Measurements from ENCODE around the gene ISLR. TPM values are rescaled to one million over a fixed set of nuclear protein-coding genes. Genes with fewer than 3 reads are reported as not detected.

The ISLR gene
- total RNA-seq, 1 donor from 2014 or later, result 108 TPM

- peaks cover 7% of the 10 kb centered on the region for H3K36me3 Mint-ChIP-seq (ENCODE audit: unreplicated experiment)
- peaks cover 22% of the 10 kb centered on the region for H3K27me3 Mint-ChIP-seq (ENCODE audit: unreplicated experiment)
- H3K9me3 Mint-ChIP-seq (ENCODE audit: unreplicated experiment), result no peaks in the 10 kb centered on the region
- no peak overlapping the region for H3K4me3 Mint-ChIP-seq (ENCODE audit: unreplicated experiment)
- TF ChIP-seq CTCF (IDR thresholded peaks at IDR 0.05), result peak; percentile 30
- H3K27ac Mint-ChIP-seq (ENCODE audit: unreplicated experiment), result no peak overlapping the region
- no peak for DNase-seq (ENCODE audit: extremely low spot score, unreplicated experiment)
- peaks cover 43% of the 10 kb centered on the region for H3K4me1 Mint-ChIP-seq (ENCODE audit: unreplicated experiment)
Measured at GRCh38 chr15:74134387-74135027, 39.0 kb upstream of the ISLR start.

- Mint-ChIP-seq H3K4me1 (ENCODE audit: unreplicated experiment) (peaks cover 39% of the 10 kb centered on the region), H3K27me3 (ENCODE audit: unreplicated experiment) (peaks cover 18% of the 10 kb centered on the region), H3K36me3 (ENCODE audit: unreplicated experiment) (peaks cover 7% of the 10 kb centered on the region), H3K27ac (ENCODE audit: unreplicated experiment) (peak overlapping the region; percentile 96), H3K9me3 (ENCODE audit: unreplicated experiment) (no peaks in the 10 kb centered on the region), H3K4me3 (ENCODE audit: unreplicated experiment) (no peak overlapping the region)
- DNase-seq (ENCODE audit: extremely low spot score, unreplicated experiment), result no peak
- TF ChIP-seq CTCF (IDR thresholded peaks at IDR 0.05), result no peak
Measured at GRCh38 chr15:74135041-74135565, 38.4 kb upstream of the ISLR start.

- Mint-ChIP-seq H3K27me3 (ENCODE audit: unreplicated experiment) (peaks cover 6% of the 10 kb centered on the region), H3K27ac (ENCODE audit: unreplicated experiment) (peak overlapping the region; percentile 96), H3K9me3 (ENCODE audit: unreplicated experiment) (no peaks in the 10 kb centered on the region), H3K36me3 (ENCODE audit: unreplicated experiment) (peaks cover 7% of the 10 kb centered on the region), H3K4me1 (ENCODE audit: unreplicated experiment) (peaks cover 35% of the 10 kb centered on the region), H3K4me3 (ENCODE audit: unreplicated experiment) (peak overlapping the region; percentile 76)
- TF ChIP-seq CTCF (IDR thresholded peaks at IDR 0.05), result no peak
- DNase-seq (ENCODE audit: extremely low spot score, unreplicated experiment), result no peak
Measured at GRCh38 chr15:74136540-74136813, 37.0 kb upstream of the ISLR start.

- peak overlapping the region; percentile 96 for H3K27ac Mint-ChIP-seq (ENCODE audit: unreplicated experiment)
- no peak for TF ChIP-seq CTCF (IDR thresholded peaks at IDR 0.05)
- peaks cover 5% of the 10 kb centered on the region for H3K36me3 Mint-ChIP-seq (ENCODE audit: unreplicated experiment)
- DNase-seq (ENCODE audit: extremely low spot score, unreplicated experiment), result no peak
- peaks cover 3% of the 10 kb centered on the region for H3K27me3 Mint-ChIP-seq (ENCODE audit: unreplicated experiment)
- peak overlapping the region; percentile 76 for H3K4me3 Mint-ChIP-seq (ENCODE audit: unreplicated experiment)
- peaks cover 40% of the 10 kb centered on the region for H3K4me1 Mint-ChIP-seq (ENCODE audit: unreplicated experiment)
- H3K9me3 Mint-ChIP-seq (ENCODE audit: unreplicated experiment), result no peaks in the 10 kb centered on the region
Measured at GRCh38 chr15:74136814-74137536, 36.5 kb upstream of the ISLR start.

- no peaks in the 10 kb centered on the region for H3K9me3 Mint-ChIP-seq (ENCODE audit: unreplicated experiment)
- H3K27ac Mint-ChIP-seq (ENCODE audit: unreplicated experiment), result peak overlapping the region; percentile 96
- H3K36me3 Mint-ChIP-seq (ENCODE audit: unreplicated experiment), result peaks cover 2% of the 10 kb centered on the region
- peaks cover 40% of the 10 kb centered on the region for H3K4me1 Mint-ChIP-seq (ENCODE audit: unreplicated experiment)
- H3K27me3 Mint-ChIP-seq (ENCODE audit: unreplicated experiment), result no peaks in the 10 kb centered on the region
- no peak for TF ChIP-seq CTCF (IDR thresholded peaks at IDR 0.05)
- no peak for DNase-seq (ENCODE audit: extremely low spot score, unreplicated experiment)
- H3K4me3 Mint-ChIP-seq (ENCODE audit: unreplicated experiment), result no peak overlapping the region
Measured at GRCh38 chr15:74137537-74137894, 36.0 kb upstream of the ISLR start.
